LNCAP (cell line): Measurements from ENCODE around the gene FAM187B.

Experiments
- TF ChIP-seq, protein P1 (sequence below): fragments of 450-650 bp; IDR thresholded peaks from 2 replicates; pipeline ENCODE4 v1.5.1; 2017; ENCODE audit warnings: mild to moderate bottlenecking

FAM187B gene

DNA sequence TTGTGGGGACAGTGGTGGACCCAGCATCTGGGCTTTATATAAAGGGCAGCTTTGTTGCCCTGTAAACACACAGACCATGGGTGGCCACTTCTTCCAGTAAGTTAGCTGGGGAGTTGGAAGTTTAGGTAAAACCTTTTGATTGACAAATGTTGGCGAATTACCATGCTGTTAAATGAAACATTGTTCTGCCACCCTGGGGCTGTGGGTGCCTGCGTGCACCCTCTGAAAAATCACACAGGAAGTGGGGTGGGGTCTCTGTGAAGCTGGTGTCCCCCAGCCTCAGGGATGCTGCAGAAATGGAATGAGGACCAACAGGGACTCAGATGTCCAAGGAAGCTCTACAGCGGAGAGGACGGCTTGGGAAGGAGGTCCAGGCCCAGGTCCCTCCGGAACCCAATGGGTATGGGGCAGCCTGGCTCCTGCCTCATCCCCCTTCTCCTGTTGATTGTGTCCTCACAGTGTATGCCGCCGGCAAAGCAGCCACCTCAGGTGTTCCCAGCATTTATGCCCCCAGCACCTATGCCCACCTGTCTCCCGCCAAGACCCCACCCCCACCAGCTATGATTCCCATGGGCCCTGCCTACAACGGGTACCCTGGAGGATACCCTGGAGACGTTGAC is 37.5 kb upstream of the FAM187B start:
- TF ChIP-seq, protein P1, sequence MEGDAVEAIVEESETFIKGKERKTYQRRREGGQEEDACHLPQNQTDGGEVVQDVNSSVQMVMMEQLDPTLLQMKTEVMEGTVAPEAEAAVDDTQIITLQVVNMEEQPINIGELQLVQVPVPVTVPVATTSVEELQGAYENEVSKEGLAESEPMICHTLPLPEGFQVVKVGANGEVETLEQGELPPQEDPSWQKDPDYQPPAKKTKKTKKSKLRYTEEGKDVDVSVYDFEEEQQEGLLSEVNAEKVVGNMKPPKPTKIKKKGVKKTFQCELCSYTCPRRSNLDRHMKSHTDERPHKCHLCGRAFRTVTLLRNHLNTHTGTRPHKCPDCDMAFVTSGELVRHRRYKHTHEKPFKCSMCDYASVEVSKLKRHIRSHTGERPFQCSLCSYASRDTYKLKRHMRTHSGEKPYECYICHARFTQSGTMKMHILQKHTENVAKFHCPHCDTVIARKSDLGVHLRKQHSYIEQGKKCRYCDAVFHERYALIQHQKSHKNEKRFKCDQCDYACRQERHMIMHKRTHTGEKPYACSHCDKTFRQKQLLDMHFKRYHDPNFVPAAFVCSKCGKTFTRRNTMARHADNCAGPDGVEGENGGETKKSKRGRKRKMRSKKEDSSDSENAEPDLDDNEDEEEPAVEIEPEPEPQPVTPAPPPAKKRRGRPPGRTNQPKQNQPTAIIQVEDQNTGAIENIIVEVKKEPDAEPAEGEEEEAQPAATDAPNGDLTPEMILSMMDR = no peak

DNA sequence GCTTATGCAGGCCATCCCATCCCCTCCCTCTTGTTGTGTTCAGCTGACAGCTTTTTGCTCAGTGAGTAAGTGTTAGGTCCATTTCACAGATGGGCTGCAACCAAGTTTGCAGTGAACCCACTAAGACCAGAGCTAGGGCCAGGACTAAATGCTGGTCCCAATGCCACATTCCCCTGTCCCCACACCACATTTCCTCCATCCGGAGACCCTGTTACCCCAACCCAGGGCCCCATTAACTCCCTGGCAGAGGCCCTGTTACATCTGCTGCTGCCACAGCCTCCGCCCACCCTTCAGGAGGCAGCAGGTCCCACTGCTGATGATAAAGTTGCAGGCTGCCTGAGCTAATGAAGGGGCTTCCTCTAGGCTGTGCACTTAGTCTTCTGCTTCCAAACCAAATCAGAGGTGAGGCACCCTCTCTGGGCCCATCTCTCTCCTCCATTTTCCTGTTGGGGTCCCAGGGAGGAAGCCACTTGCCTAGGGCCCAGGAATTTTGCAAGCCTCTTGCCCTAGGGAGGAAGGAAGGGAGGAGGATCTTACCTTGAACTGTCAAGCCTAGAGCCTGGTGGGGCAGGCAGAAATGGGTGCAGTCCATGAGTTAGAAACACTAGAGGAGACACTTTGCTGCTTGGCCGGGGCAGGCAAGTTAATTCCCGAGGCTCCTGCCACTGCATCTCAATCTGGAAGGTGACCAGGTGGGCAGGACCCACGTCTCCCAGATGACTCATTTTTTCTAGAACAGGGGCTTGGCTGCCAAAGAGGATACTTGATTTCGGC is 36.8 kb upstream of the FAM187B start:
- TF ChIP-seq, protein P1 = no peak

DNA sequence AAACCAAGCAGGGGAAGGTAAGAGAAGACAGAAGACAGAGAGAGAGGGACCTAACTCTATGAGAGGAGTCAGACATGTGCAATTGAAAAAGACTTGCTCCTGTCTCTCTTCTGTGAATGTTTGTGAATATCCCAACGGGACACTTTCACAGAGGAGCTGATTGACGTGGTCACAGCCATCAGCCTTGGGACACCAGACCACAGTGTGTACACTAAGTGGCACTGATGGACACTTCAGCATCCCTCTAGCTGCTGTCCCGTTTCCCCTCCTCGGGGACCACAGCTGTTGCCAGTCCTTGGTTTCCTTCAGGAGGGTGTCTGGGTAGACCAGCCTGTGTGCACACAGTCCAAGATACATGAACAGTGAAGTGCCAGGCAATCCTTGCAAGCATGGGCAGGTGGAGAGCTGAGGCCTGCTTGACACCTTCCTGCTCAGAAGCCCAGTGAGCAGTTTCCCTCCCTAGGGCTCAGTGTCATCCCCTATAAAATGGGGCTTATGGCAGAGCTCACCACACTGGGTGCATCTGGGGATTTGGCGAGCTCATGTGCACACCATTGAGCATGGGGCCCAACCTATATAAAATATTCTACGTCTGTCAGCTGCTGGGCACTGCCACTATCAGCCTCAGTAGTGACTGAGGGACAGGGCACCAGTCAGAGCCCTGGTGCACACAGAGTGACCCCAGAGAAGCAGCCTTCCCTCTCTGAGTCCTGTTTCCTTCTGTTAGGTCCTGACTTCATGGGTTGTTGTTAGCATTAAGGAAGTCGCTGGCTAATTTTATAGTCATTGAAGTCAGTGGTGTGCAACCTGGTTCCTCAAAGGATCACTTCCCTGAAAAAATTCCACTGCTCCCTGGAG is 36.0 kb upstream of the FAM187B start:
- TF ChIP-seq, protein P1 = no peak

DNA sequence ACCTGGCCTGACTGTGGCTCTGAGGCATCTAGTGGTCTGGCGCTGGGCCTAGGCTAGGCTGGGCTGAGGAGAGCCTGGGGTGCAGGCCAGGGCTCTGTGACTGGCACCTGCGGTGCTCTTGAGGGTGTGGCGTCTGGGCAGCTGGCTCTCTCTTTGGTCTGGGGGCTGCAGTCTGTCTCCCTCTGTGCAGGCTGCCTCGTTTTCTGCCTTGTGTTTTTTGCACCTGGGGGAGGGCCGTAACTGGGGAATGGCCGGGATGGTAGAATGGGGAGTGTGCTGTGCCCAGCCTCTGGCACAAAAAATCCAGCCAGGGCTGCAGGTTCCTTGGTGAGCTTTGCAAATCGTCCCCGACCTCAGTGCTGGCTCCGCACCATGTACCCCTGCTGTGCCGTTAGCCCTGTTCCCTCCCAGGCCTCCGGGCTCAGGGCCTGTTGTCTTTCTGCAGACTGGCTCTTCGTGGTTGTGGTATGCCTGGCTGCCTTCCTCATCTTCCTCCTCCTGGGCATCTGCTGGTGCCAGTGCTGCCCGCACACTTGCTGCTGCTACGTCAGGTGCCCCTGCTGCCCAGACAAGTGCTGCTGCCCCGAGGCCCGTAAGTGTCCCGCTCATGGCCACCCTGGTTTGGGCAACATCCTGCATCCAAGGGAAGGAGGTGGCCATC is 33.7 kb upstream of the FAM187B start:
- TF ChIP-seq, protein P1 = no peak

DNA sequence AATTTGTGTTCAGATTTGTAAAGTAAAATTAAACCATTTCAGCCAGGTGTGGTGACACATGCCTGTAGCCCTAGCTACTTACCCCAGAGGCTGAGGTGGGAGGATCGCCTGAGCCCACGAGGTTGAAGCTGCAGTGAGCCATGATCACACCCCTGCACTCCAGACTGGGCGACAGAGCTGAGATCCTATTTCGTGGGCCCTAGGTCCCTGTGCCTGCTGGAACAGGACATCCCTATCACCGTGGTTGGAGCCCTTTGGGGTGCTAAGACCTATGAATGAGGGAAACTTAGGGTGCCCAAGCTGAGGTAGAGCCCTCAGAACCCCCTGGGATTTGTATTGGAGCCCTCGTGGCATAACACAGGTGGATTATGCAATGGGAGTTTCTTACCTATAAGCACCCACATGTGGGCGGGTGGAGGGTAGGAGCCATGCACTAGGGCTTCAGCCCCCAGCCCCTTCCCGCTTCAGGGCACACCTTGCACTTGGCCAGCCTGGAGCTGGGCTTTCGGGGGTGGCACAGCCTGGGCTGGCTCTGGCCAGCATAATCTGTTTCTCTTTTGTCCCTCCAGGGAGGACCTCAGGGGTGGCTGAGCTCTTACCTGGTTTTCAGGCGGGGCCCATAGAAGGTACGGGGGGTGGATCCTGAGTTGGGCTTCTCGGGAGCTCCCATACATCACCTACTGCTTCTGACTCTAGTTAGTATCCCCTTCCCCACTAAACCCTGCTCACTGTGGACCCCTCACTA is 33.0 kb upstream of the FAM187B start:
- TF ChIP-seq, protein P1 = no peak

DNA sequence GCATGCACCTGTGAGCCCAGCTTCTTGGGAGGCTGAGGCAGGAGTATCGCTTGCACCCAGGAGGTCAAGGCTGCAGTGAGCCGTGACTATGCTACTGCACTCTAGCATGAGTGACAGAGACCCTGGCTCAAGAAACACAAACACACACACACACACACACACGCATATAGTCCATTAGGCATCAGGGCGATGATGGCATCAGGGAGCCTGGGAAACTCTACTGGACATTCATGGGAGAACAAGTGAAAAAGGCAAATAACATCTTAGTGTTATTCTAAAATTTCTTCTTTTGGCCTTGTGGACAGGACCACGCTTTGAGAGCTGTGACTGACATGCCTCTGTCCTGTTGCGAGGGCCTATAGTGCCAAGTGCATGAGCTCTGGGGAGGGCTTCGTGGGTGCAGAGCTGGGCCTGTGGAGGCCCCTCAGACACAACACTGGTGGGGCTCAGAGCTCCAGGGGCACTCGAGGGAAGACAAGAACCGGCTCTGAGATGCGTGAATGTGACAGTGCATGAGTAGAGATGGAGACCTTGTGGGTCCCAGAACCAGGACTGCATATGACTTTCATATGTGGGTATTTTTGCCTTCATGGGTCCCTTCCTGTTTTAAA is 32.3 kb upstream of the FAM187B start:
- TF ChIP-seq, protein P1 = no peak
